GM18858 (cell line): ENCODE measurements around the gene FUCA2.
"Not testable (repeated sequence)": the region's sequence is repeated elsewhere in the genome, so short reads cannot be mapped to it uniquely, and the experiment has no call there.

Source experiments
- ATAC-seq: cut with Tn5 transposase; IDR thresholded peaks from one replicate; pipeline ENCODE4 v1.9.1; 2021; ENCODE audit not compliant: unreplicated experiment

The FUCA2 gene

DNA sequence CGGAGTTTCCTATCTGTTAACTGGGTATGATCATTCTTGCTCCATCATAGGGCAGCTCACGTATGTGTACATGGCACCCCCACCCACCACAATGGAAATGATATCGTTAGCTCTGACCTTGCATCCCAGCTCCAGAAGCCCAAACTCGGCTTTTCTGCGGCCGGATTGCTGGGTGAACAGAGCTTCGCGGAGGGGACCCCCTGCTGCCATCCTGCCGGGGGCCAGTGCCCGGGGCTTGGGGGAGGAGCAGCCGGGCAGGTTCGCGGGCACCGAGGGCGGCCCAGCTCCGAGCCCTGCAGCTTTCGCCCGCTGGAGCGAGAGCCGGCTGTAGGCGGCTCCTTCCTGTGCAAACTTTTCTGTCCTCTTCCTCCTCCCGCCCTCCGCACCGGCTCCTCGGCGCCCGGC, 24.9 kb upstream of the FUCA2 start:
- ATAC-seq: peak; percentile 52

DNA sequence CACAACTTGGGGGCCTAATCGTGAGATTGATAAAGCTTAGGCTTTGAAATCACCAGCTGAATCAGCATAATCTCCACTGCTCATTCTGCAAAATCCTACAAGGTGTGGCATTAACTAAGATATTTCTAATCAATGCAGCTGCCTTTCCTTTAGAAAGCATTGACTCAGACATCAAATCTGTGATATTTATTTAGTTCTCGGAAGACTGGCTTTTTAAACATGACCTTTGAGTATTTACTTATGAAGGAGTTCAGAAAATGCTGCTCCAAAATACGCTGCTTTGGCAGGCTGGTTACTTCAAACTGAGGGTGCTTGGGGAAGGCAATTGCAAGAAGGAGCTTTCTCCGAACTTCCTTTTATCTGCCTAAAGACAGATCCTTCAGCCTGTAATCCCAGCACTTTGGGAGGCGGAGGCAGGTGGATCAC, 23.7 kb upstream of the FUCA2 start:
- no peak for ATAC-seq

DNA sequence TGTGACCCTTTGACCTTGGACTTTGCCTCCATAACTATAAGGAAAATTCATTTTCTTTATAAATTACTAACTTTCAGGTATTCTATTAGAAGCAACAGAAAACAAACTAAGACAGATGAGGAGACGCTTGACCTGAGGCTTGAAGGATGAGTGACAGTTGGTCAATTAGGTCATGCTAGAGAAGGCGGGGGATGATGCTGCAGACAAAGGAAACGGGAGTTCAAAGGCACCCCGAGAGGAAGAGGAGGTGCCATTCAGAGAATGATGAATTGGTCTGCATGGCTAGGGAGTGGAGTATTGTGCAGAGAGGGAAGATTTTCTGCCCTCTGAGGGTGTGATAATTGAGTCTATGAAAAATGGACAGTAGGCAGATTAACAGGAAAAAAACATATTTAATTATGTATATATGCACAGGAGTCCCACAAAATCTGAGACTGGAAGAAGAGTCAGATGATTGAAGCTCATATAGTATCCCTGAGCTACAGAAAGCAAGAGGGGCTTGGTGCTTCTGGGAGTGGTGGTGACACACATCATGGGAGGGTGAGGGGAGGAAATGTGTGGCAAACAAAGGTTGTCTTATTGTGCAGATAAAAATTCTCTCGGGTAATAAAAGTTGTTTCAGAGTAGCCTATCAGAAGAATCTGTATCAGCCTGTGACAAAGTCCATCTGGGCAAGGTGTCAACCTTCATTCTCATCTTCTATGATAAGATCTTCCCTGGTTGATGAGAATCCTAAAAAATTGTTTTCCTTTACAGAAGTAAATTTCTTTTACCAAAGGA, 20.4 kb upstream of the FUCA2 start:
- ATAC-seq: no peak

DNA sequence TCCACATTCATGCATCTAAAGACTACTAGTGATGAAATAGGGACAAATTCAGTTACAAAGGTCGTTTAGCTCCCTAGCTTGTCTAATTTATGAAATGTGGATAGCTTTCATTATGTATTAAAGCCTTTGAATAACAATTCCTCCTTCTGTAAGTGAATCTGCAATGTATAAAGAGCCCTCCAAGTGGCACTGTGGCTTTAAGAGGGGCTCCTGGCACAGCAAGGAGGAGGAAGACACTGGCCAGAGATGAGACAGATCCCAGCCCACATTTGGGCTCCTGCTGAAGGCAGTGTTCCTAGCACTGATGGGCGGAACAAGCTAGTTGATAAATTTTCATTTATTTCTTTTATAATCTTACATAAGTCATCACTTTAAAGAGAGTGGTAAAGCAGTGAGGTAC, 17.6 kb upstream of the FUCA2 start:
- no peak for ATAC-seq

DNA sequence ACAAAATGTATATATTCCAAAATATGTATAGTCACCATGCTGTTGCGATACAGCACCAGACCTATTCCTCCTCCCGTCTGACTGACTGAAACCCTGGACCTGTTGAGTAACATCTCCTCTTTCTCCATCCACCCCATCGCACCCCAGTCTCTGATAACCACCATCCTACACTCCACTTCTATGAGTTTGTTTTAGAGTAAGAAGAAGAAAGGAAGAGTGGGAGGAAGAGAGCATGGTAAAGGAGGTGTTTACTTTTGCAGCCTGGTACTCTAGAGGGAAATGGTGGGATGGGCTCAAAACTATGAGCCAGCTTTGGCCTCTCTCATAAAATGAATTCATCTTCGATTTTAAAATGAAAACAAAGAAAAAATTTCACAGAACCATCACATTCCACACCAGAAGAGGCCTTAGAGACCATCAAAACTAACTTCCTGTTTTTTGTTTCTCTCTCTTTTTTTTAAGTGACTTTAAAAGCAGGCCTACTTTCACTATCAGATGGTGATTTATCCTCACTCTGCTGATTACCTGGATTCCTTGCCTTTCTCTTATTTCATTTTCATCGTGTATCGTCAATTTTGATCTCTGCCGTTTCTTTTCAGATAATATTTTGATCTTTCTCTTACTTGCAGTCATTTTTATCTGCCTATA, 16.8 kb upstream of the FUCA2 start:
- peak; percentile 80 for ATAC-seq

DNA sequence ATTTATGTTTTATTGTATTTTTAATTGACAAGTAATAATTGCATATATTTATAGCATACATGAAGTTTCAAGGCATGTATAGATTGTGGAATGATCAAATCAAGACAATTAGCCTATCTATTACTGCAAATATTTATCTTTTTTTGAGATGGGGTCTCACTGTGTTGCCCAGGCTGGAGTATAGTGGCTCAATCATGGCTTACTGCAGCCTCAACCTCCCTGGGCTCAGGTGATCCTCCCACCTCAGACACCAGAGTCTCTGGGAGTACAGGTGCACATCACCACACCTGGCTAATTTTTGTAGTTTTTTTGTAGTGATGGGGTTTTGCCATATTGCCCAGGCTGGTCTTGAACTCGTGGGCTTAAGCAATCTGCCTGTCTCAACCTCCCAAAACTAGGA, 16.2 kb upstream of the FUCA2 start:
- no peak for ATAC-seq

DNA sequence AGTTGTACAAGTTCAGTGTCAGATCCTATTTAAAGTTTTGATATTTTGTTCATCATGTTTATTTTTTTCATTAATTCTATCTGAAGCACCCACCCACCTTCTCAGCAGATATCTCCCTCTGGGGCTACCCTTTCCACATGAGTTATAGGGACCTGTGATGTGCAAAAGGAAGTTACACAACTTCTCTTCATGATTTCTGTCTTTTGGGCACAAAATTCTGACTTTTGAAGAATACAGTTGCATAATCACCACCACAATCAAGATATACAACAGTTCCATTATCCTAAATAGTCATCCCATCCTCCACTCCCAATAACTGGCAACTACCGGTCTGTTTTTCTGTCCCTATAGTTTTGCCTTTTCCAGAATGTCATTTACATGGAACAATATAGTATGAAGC, 13.8 kb upstream of the FUCA2 start:
- no peak for ATAC-seq

DNA sequence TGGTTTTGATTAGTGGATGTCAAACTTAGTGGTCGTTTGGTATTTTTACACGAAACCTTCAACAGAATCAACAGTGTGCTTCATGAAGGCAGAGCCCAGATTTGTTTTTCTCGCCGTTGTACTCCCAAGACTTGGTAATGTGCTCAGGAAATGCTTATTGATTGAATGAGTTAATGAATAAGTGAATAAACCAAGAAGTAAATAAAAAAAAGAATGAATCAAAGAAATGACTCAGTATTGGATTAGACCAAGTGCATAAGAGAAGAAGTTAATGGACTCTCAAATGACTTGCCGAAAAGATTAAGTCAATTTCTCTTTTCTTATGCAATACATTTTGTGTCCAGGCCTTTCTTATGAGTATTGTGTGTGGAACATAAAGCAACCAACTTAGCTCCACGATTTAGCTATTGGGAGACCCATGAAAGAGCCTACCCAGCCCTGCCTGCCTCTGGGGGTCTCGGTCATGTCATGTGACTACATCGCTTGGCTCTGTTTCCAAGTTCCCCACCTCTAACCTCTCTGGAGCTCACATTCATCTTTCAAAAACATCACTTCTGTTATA, 10.6 kb upstream of the FUCA2 start:
- no peak for ATAC-seq

DNA sequence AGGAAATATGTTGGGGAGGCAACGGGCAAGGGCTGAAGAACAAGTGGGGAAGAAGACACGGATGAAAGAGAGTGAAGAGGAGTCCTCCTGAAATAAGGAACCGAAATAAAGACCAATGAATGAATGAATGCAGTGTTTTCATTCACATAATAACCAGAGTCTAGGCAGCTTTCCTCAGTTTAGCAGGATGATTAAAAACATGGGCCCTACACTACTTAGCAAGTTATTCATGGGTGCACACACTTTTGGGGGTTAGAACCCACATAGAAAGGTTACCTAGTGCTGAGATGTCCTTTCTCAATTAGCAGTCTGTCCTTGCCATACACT, 5.9 kb upstream of the FUCA2 start:
- ATAC-seq: no peak

DNA sequence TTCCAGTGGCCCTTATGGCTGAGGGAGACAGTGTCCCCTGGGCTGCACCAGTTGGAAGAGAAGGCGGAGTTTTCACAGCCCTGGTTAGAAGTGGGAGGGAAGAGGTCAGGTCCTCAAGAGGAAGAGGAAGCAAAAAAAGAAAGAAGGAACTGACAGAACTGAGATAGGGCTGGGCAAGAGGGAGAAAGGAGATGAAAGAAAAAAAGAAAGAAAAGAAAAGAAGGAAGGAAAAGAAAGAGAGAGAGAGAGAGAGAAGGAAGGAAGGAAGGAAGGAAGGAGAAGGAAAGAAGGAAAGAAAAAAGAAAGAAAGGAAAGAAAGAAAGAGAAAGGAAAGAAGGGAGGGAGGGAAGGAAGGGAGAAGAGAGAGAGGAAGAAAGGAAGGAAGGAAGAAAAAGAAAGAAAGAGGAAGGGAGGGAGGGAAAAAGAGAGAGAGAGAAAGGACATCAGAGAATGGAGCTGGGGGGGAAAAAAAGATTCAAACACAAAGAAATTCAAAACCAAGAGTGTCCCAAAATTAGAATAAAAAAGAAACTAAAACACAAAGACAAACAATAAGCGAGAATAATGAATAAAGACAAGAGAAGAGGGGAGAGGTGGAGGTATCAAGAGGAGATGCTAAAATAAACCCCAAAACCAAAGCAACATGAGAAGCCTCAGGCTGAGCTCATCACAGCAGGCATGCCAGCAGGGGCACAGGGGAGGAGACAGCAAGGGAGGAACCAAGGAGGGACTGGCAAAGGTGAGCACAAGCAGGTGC, 5.3 kb upstream of the FUCA2 start:
- ATAC-seq: no peak

DNA sequence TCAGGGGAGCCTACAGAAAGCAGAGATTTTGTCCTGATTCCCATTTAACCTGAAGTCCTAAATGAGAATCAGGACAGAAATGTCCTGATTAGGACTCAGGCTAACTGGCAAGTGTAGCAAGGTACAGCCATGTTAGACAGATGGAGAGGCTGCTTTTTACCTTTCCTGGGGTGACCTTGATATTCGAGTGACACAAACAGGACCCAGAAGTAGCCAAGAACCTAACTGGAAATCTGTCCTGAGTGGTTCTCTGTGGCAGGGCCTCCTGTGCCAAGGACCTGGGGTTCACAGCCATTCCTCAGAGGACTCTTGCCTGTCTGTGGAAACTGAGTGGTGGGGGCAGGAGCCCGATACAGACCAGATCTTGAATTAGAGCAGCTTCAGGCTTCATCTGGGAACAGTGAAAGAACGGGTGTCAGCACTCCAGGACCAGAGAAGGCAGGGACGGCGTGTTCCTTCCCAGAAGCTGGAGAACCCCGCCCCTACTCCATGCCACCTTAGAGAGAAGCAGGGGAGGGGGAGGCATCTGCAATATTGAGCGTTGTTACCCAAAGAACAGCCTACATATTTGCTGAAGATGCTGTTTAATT, 4.3 kb upstream of the FUCA2 start:
- no peak for ATAC-seq

DNA sequence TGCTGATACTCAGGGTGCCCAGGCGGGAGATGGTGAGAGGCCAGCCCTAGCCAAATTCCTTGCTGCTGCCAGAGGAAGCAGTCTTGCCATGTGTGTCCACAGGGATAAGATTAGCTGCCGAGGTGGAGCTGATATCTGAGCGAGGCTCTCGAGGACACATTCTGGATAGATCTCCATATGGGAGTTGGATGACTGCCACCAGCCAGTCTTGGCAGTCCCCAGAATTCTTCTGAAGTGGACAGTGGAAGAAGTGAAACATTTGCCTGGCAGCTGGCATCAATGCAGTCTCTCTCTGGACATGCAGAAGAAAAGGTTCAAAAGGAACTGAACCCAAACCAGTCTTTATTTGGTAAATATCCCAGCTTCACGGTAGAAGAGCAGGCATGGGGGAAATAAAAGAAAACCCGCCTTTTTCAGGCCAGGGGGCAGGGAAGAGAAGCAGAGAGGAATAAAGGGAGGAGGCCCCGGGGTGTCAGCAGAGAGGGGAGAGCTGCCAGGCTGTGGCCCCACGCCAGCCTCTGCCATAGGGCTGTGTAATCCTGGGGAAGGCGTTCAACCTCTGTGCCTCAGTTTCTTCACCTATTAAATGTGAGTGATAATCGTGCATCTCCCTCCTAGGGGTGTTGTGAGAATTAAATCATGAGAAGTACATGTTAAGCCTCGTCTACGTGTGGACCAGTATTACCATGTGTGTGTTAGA, 3.7 kb upstream of the FUCA2 start:
- ATAC-seq: no peak

DNA sequence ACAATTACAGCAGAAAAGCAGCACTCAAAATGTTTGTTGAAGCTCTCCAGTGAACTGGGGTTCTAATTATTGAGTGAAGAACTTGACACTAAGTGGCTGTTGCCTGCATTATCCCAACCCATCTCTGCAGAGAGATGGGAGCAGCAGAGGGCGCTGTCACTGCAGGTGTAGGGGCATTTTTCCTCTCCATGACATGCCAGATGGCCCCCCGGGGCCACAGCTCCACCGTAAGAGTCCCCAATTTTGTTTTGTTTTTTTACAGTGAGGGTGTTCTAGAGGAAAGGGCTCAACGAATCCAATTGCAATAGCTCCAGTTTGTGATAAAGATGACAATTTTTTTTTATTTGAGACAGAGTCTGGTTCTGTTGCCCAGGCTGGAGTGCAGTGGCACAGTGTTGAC, 1.9 kb upstream of the FUCA2 start:
- ATAC-seq: no peak

DNA sequence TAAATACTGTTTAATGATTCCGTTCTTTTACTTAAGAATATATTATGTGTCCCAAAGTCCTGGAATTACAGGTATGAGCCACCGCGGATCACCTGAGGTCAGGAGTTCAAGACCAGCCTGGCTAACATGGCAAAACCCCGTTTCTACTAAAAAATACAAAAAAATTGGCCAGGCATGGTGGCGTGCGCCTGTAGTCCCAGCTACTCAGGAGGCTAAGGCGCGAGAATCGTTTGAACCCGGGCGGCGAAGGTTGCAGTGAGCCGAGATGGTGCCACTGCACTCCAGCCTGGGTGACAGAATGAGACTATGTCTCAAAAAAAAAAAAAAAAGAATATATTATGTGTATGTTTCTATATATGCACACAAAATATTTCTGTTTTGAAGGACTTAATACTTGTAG, 1.2 kb downstream of the FUCA2 start:
- not testable (repeated sequence) for ATAC-seq

DNA sequence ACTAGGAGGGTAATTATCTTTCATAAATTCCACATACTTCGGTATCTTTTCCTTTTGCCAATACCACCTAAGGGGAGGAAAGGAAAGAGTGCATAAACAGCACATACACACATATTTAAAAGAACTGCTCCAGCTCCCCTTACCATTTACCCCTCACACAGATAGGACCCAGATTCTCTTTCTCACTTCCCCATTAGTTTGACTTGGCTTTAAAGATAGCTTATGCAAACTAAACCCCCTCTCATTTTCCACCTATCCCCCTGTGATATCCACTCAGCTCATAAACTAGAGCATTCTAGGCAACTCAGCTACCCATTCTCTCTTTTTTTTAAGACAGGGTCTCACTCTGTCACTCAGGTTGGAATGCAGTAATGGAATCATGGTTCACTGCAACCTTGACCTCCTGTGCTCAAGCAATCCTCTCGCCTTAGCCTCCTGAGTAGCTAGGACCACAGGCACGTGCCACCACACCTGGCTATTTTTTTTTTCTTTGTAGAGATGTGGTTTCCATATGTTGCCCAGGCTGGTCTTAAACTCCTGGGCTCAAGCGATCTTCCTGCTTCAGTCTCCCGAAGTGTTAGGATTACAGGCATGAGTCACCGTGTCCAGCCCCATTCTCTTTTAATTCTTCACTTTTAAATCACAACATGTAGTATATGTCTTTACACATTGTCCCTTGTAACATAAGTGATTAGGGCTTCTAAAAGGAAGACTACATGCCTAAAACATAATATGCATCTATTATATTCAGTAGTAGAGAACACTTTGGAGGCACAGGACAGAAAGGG, 4.0 kb downstream of the FUCA2 start:
- peak; percentile 43 for ATAC-seq

DNA sequence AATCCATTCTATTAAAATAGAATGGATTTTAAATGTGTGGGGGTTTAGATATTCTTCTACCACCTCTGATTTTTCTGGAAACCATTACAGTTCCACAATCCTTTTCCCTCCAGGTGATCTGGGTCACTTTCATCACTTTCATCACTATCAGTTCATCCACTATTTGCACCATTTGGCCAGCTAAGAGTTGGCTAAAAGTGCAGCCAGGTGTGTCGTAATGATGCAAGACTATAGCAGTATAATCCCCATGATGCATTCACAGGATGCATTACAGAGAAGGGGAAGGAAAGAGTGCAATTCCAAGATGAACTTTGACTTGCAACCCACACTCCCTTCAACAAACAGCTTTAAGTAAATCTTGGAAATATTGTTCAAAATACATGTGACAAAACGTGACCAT, 4.9 kb downstream of the FUCA2 start:
- ATAC-seq: no peak

DNA sequence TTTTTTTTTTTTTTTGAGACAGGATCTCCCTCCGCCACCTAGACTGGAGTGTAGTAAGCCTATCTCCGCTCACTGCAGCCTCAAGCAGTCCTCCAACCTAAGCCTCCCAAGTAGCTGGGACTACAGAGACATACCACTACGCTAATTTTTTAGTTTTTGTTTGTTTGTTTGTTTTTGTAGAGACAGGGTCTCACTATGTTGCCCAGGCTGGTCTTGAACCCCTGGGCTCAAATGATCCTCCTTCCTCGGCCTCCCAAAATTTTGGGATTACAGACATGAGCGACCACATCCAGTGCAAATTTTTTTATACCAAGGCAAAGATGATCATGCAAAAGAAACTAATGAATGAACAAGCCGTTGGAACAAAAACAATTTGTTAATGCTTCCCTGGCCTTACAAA, 5.3 kb downstream of the FUCA2 start:
- ATAC-seq: no peak

DNA sequence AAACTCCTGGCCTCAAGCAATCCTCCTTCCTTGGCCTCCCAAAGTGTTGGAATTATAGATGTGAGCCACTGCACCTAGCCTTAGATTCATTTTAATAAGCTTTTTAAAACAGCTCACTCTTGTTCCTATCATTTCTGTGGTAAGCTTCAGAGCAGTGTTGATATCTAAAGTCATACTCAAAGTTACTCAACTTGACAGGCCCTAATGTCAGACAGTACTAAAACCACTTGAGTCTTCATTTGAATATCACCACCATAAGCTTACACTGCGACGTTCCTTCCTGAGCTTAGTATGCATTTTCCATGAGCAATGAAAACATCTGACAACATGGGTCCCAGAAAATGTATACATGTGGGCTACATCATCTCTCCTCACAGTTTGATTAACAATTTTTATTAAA, 6.0 kb downstream of the FUCA2 start:
- ATAC-seq: no peak

DNA sequence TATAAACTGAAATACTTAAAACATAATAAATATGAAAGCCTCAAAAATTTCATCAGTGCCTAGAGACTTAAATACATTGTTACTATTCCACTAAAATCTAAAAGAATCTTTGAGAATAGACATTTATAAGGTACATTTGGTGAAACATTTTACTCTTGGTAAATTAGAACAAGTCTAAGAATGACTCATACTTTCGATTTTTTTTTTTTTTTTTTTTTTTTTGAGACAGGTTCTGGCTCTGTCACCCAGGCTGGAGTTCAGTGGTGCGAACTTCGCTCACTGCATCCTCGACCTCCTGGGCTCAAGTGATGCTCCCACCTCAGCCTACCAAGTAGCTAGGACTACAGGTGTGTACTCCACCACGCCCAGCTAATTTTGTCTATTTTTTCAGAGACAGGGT, 6.4 kb downstream of the FUCA2 start:
- ATAC-seq: no peak

DNA sequence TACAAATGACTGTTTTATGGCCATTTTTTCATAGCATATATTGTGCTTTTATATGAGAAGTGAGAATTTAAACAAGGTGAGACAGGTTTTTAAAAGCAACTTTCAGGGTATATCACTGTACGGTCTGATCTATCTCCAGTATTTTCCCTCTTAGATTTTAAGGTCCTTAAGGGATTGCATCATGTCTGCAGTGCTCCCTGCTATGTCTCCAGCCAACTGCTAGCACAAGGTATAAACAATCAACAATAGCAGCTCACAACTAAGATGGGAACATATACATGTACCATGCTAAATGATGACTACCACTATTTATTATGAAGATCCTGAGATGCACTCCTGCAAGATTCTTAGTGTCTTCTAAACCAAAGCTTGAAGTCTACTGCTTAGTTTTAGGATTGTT, 7.2 kb downstream of the FUCA2 start:
- no peak for ATAC-seq
